ENCODE data around the gene SAMD3.
"Not testable (repeated sequence)": the region's sequence is repeated elsewhere in the genome, so short reads cannot be mapped to it uniquely, and the experiment has no call there.

Gene SAMD3

GRCh38 chr6:130222775-130223174 lies at the start of gene SAMD3:
Gene SAMD3, minus strand, starts transcription at chr6:130222951. Its CDS starts 7,678 bp downstream, at chr6:130215273.
- no peak for DNase-seq (ENCODE audit: low spot score)

GRCh38 chr6:130269969-130270635 lies 47.4 kb upstream of the SAMD3 start:
- no peak for DNase-seq (ENCODE audit: low spot score)

GRCh38 chr6:130265553-130265952 lies 42.8 kb upstream of the SAMD3 start:
- DNase-seq (ENCODE audit: low spot score), result not testable (repeated sequence)

- DNase-seq (ENCODE audit: low spot score), result no peak
These were observed 39.3 kb upstream of the SAMD3 start for GRCh38 chr6:130262008-130262407.

- DNase-seq (ENCODE audit: low spot score), result not testable (repeated sequence)
These were observed 38.8 kb upstream of the SAMD3 start for GRCh38 chr6:130261558-130261957.

GRCh38 chr6:130260614-130261241 lies 38.0 kb upstream of the SAMD3 start:
- DNase-seq (ENCODE audit: low spot score), result not testable (repeated sequence)

GRCh38 chr6:130260050-130260462 lies 37.3 kb upstream of the SAMD3 start:
- not testable (repeated sequence) for DNase-seq (ENCODE audit: low spot score)

- no peak for DNase-seq (ENCODE audit: low spot score)
These were observed 36.8 kb upstream of the SAMD3 start for GRCh38 chr6:130259557-130259956.

GRCh38 chr6:130259140-130259539 lies 36.4 kb upstream of the SAMD3 start:
- no peak for DNase-seq (ENCODE audit: low spot score)

GRCh38 chr6:130252527-130253237 lies 29.9 kb upstream of the SAMD3 start:
- DNase-seq (ENCODE audit: low spot score), result no peak

- no peak for DNase-seq (ENCODE audit: low spot score)
These were observed 22.5 kb upstream of the SAMD3 start for GRCh38 chr6:130245267-130245666.

GRCh38 chr6:130244728-130245127 lies 22.0 kb upstream of the SAMD3 start:
- DNase-seq (ENCODE audit: low spot score), result no peak

GRCh38 chr6:130240232-130240631 lies 17.5 kb upstream of the SAMD3 start:
- peak; percentile 82 for DNase-seq (ENCODE audit: low spot score)

GRCh38 chr6:130239755-130240154 lies 17.0 kb upstream of the SAMD3 start:
- peak; percentile 9 for DNase-seq (ENCODE audit: low spot score)

- peak; percentile 61 for DNase-seq (ENCODE audit: low spot score)
These were observed 10.6 kb upstream of the SAMD3 start for GRCh38 chr6:130233330-130233729.

GRCh38 chr6:130230531-130230930 lies 7.8 kb upstream of the SAMD3 start:
- DNase-seq (ENCODE audit: low spot score), result not testable (repeated sequence)

GRCh38 chr6:130229645-130230044 lies 6.9 kb upstream of the SAMD3 start:
- no peak for DNase-seq (ENCODE audit: low spot score)

- DNase-seq (ENCODE audit: low spot score), result no peak
These were observed 757 bp upstream of the SAMD3 start for GRCh38 chr6:130223508-130223907.

GRCh38 chr6:130218134-130218533 lies 4.6 kb downstream of the SAMD3 start:
- DNase-seq (ENCODE audit: low spot score), result no peak

GRCh38 chr6:130216620-130217019 lies 6.1 kb downstream of the SAMD3 start:
- no peak for DNase-seq (ENCODE audit: low spot score)

- no peak for DNase-seq (ENCODE audit: low spot score)
These were observed 7.2 kb downstream of the SAMD3 start for GRCh38 chr6:130215526-130215925.

GRCh38 chr6:130212215-130212874 lies 10.4 kb downstream of the SAMD3 start:
- DNase-seq (ENCODE audit: low spot score), result no peak

- no peak for DNase-seq (ENCODE audit: low spot score)
These were observed 11.1 kb downstream of the SAMD3 start for GRCh38 chr6:130211691-130212090.

All from GM03348 (cell line).